HepG2 (cell line): ENCODE results near the gene PKIG. TPM values are rescaled to one million over a fixed set of nuclear protein-coding genes. Genes with fewer than 3 reads are reported as not detected.

Experiments
- ATAC-seq: fragments of 200-7000 bp; cut with Tn5 transposase; 3 replicates; pipeline ENCODE4 v1.9.1; 2020; ENCODE audit warnings: mild to moderate bottlenecking, moderate library complexity
- BruUV-seq: library from RNA; stranded (reverse); fragments of 400-500 nt; replicated peaks from 2 replicates; lab custom pipeline; 2021; lab: Mats Ljungman, UMichigan
- CTCF ChIA-PET: fragments of 300-600 bp; formaldehyde crosslinking; extraction: SDS; loops from one replicate; lab custom pipeline; 2021; ENCODE audit warnings: low total read pairs, inconsistent platforms, low intra/inter-chr PET ratio; lab: Yijun Ruan, JAX
- POLR2A ChIA-PET: fragments of 350-600 bp; sonication (Branson Sonifier 250); formaldehyde crosslinking; loops from one replicate; lab custom pipeline; 2020; ENCODE audit warnings: antibody characterized with exemption, inconsistent platforms; lab: Yijun Ruan, JAX
- DNase-seq: peaks from one replicate; pipeline ENCODE4 v3.0.0-alpha.2; 2015; ENCODE audit warnings: low spot score
- FAIRE-seq: peaks from 3 replicates; lab custom pipeline; 2011; peaks lifted over from hg19 to GRCh38; lab: Jason Lieb, UNC
- H2AFZ ChIP-seq: one replicate; pipeline ENCODE4 v1.6.1; 2011; ENCODE audit warnings: low read length, inconsistent platforms
- H3K27ac ChIP-seq: fragments of 300-600 bp; 3 replicates; pipeline ENCODE4 v1.8.0; 2011; ENCODE audit warnings: mixed run types, mild to moderate bottlenecking, mixed read lengths, low read length, inconsistent platforms; ENCODE audit not compliant: insufficient read depth; ENCODE audit errors: extremely low read length
- H3K27me3 ChIP-seq, 2 experiments: fragments of 200-600 bp in 1 of 2; 2 replicates in 1 of 2; 3 replicates in 1 of 2; pipeline versions ENCODE4 v1.6.0 to v1.8.0; 2011; ENCODE audit warnings: low read length in 2 of 2, mild to moderate bottlenecking in 2 of 2, moderate library complexity in 2 of 2, inconsistent platforms in 1 of 2; ENCODE audit not compliant: insufficient read depth in 2 of 2, control insufficient read depth in 1 of 2
- H3K36me3 ChIP-seq, 2 experiments: fragments of 200-600 bp in 1 of 2; replicated peaks in 1 of 2; 2 replicates in 1 of 2; 3 replicates in 1 of 2; pipeline versions ENCODE4 v1.5.1 to v1.8.0; 2011; ENCODE audit warnings: low read length in 2 of 2, inconsistent platforms in 1 of 2; ENCODE audit not compliant: insufficient read depth in 2 of 2, control insufficient read depth in 1 of 2
- H3K4me1 ChIP-seq: 2 replicates; pipeline ENCODE4 v1.5.1; 2012; ENCODE audit warnings: low read length, inconsistent platforms; ENCODE audit not compliant: insufficient read depth
- H3K4me2 ChIP-seq: 2 replicates; pipeline ENCODE4 v1.6.0; 2011; ENCODE audit warnings: low read depth, low read length, inconsistent platforms
- H3K4me3 ChIP-seq, 3 experiments: fragments of 200-600 bp in 1 of 3; sonication (generic), shearing (Covaris generic) in 1 of 3; replicated peaks in 1 of 3; 2 replicates each; pipeline ENCODE4 v1.5.1; 2011 to 2016; ENCODE audit warnings: low read length in 3 of 3, inconsistent platforms in 2 of 3, low read depth in 2 of 3, mild to moderate bottlenecking in 2 of 3, control low read depth in 1 of 3, mixed read lengths in 1 of 3; ENCODE audit not compliant: insufficient read depth in 1 of 3
- H3K79me2 ChIP-seq: one replicate; pipeline ENCODE4 v1.6.1; 2011; ENCODE audit warnings: low read length, inconsistent platforms; ENCODE audit not compliant: insufficient read depth
- H3K9ac ChIP-seq: 2 replicates; pipeline ENCODE4 v1.6.0; 2011; ENCODE audit warnings: mild to moderate bottlenecking, low read depth, low read length, inconsistent platforms; ENCODE audit not compliant: insufficient read depth
- H3K9me3 ChIP-seq: 2 replicates; pipeline ENCODE4 v1.5.1; 2012; ENCODE audit warnings: mild to moderate bottlenecking, low read length
- H4K20me1 ChIP-seq: 2 replicates; pipeline ENCODE4 v1.6.0; 2011; ENCODE audit warnings: inconsistent platforms, mild to moderate bottlenecking, low read length, moderate library complexity; ENCODE audit not compliant: insufficient read depth
- ETV5 ChIP-seq: IDR thresholded peaks from 2 replicates; pipeline ENCODE4 v1.6.1; 2018; ENCODE audit warnings: missing biosample characterization, missing genetic modification reagents, inconsistent platforms, borderline replicate concordance
- ZMYM4 ChIP-seq: sonication (generic); formaldehyde crosslinking; IDR thresholded peaks from 2 replicates; pipeline ENCODE4 v1.8.1; 2023; ENCODE audit warnings: mild to moderate bottlenecking, missing genetic modification reagents
- ZNF317 ChIP-seq: sonication (generic); formaldehyde crosslinking; IDR thresholded peaks from 2 replicates; pipeline ENCODE4 v1.5.0; 2020; ENCODE audit warnings: mild to moderate bottlenecking, missing genetic modification reagents
- ZNF629 ChIP-seq: sonication (generic); formaldehyde crosslinking; conservative IDR thresholded peaks from 2 replicates; pipeline ENCODE4 v1.5.0; 2020; ENCODE audit warnings: missing genetic modification reagents
- ZNF768 ChIP-seq: sonication (generic); formaldehyde crosslinking; IDR thresholded peaks from 2 replicates; pipeline ENCODE4 v1.4.0; 2020; ENCODE audit warnings: missing genetic modification reagents
- WGBS: methylation state at CpG from one replicate; pipeline ENCODE4 v1.1.6; 2017; ENCODE audit warnings: low lambda C conversion rate; 5-methylcytosine and 5-hydroxymethylcytosine counted together
- in situ Hi-C: cut with HindIII; loops from 2 replicates; pipeline ENCODE4 v1.10.0; 2017; ENCODE audit warnings: low pct_unique_long_range_greater_than_20kb; ENCODE audit not compliant: extremely low pct_ligation_motif_present
- intact Hi-C: fragments of 100-400 bp; cut with micrococcal nuclease; formaldehyde crosslinking; loops from one replicate; pipeline ENCODE4 v1.10.0; 2022; ENCODE audit not compliant: unreplicated experiment
- polyA plus RNA-seq, 8 experiments: library from polyadenylated mRNA; depleted of rRNA in 3 of 8; stranded (reverse) in 7 of 8; unstranded in 1 of 8; fragments of >200 nt; fragmentation: Illumina TruSeq in 4 of 8; extraction: Trizol in 4 of 8; gene quantifications; 2 replicates each; pipeline versions ENCODE4 v1.2.1 to v1.2.3, GENCODE V29; 2011 to 2016; ENCODE audit warnings: low read depth in 4 of 8, missing spikeins in 1 of 8, mixed read lengths in 1 of 8; ENCODE audit not compliant: insufficient read depth in 1 of 8
- total RNA-seq, 5 experiments: library from RNA; depleted of rRNA; stranded (reverse); fragments of >200 nt; fragmentation: Illumina TruSeq; extraction: Trizol; gene quantifications; 2 replicates each; pipeline ENCODE4 v1.2.3, GENCODE V29; 2016; ENCODE audit warnings: low read depth in 1 of 5
- TF ChIP-seq, protein P1 (sequence below): sonication (generic); formaldehyde crosslinking; IDR thresholded peaks from 2 replicates; pipeline ENCODE4 v1.8.1; 2023; ENCODE audit warnings: missing genetic modification reagents, inconsistent platforms, borderline replicate concordance

Gene PKIG
- total and polyA plus RNA-seq, 2 of the 13 experiments (the other 11 are each of a cell fraction or from before 2014, with no cell fraction given) = 30.8 to 44.5 TPM

DNA sequence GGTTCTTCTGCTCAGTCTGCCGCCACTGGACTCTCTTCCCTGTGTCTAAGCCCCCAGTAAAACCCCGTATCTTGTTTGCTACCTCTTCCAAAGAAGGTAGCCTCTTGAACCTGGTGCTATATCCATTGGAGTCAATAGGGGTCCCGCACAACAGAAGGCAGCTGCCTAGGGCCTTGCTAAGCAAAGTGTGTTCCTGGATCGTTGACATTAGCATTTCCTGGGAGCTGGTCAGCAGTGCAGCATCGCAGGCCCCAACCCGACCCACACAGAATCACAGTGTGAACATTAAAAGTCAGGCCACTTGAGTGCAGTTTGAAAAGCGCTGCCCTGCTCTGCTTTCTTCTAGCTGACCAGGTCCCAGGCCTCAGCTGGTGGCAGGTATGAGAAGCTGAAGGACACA lies 66.2 kb downstream of the PKIG start:
- FAIRE-seq = no peak

DNA sequence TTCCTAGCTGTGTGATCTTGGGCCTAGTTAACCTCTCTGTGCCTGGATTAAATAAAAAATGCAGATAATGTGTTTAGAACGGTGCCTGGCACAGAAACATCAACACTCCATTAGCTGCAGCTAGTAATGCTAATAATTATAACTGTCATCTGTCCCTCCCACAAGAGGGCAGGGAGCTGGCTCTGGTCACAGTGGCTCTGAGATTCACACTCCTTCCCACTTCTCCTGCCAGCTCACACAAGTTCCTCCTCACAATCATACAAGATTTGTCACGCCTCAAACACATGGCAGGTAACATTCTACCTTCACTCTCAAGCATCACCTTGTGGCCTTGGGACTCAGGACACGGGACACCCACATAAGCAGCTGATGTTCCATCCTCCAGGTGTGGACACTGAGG lies 66.7 kb downstream of the PKIG start:
- POLR2A ChIA-PET = no interaction called here
- in situ Hi-C loops = no loop called here

More for the DNA sequence above, 66.2 kb downstream of the PKIG start:
- ChIA-PET CTCF (no interaction called here), POLR2A (no interaction called here)
- Histone ChIP-seq H3K36me3 (no peaks in the 10 kb centered on the region), H3K4me1 (peaks cover 20% of the 10 kb centered on the region), H3K79me2 (no peaks in the 10 kb centered on the region), H3K27me3 (peaks cover 5 to 21% of the 10 kb centered on the region in 2 experiments; a peak in 3 of 5 replicates), H2AFZ (no peak overlapping the region), H3K9ac (no peak overlapping the region), H3K27ac (no peak overlapping the region), H3K4me2 (no peak overlapping the region), H3K4me3 (no peak overlapping the region), H3K9me3 (no peaks in the 10 kb centered on the region), H4K20me1 (no peaks in the 10 kb centered on the region)
- TF ChIP-seq, protein P1, sequence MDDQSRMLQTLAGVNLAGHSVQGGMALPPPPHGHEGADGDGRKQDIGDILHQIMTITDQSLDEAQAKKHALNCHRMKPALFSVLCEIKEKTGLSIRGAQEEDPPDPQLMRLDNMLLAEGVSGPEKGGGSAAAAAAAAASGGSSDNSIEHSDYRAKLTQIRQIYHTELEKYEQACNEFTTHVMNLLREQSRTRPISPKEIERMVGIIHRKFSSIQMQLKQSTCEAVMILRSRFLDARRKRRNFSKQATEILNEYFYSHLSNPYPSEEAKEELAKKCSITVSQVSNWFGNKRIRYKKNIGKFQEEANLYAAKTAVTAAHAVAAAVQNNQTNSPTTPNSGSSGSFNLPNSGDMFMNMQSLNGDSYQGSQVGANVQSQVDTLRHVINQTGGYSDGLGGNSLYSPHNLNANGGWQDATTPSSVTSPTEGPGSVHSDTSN (CRISPR knock-in tag) = no peak
- 0 out of 2 replicates have a peak, but pooled peaks have one; percentile 12 for TF ChIP-seq ETV5 (CRISPR knock-in tag)
- BruUV-seq = no TSS peak
- intact Hi-C loops (no loop called here), in situ Hi-C loops (no loop called here)
- ATAC-seq (peak; percentile 37), DNase-seq (peak; percentile 35)
- 38% methylated on average over 7 of the region's 7 CpGs for WGBS

More for the DNA sequence above, 66.7 kb downstream of the PKIG start:
- no peak for DNase-seq
- CTCF ChIA-PET = no interaction called here
- H4K20me1 ChIP-seq = no peaks in the 10 kb centered on the region
- no peaks in the 10 kb centered on the region for H3K9me3 ChIP-seq
- H3K4me1 ChIP-seq = peaks cover 17% of the 10 kb centered on the region
- no peaks in the 10 kb centered on the region for H3K79me2 ChIP-seq
- no peak for TF ChIP-seq ZMYM4 (CRISPR knock-in tag)
- TF ChIP-seq ZNF629 (CRISPR knock-in tag) = 0 out of 2 replicates have a peak, but pooled peaks have one; percentile 22
- 0 out of 2 replicates have a peak, but pooled peaks have one; percentile 36 for TF ChIP-seq ZNF317 (CRISPR knock-in tag)
- peak; percentile 40; the same call in 1 of the 2 replicates for TF ChIP-seq ZNF768 (CRISPR knock-in tag)
- TF ChIP-seq, all 625 proteins: peak for 3
- TSS peak; percentile 38 for BruUV-seq
- Histone ChIP-seq H3K9ac (no peak overlapping the region), H3K27me3 (peaks cover 5 to 23% of the 10 kb centered on the region in 2 experiments; a peak in 3 of 5 replicates), H3K27ac (no peak overlapping the region), H3K36me3 (no peaks in the 10 kb centered on the region), H2AFZ (no peak overlapping the region), H3K4me2 (no peak overlapping the region), H3K4me3 (no peak overlapping the region)
- no peak for ATAC-seq
- 54% methylated on average over 3 of the region's 3 CpGs for WGBS
- FAIRE-seq = no peak
- intact Hi-C loops = no loop called here
